ENCODE measurements around the gene FGF4. TPM values are rescaled to one million over a fixed set of nuclear protein-coding genes. Genes with fewer than 3 reads are reported as not detected.

The FGF4 gene
- total RNA-seq, 2 experiments from 2014 or later = not detected

DNA sequence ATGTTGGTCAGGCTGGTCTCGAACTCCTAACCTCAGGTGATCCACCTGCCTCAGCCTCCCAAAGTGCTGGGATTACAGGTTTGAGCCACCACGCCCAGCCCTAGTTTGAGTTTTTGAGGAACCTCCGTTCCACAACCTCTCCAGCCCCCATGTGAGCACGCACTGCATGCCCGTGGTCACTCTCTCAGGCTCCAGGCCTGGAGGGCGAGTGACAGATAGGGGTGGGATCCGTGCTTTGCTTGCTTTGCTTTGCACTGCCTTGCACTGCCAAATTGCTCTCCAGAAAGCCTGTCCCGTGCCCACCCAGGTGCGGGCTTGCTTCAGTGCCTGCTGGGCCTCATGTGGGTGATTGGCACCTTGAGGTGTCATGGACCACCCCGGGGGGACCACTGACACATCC, 29.9 kb downstream of the FGF4 start:
- no peak overlapping the region for H2AFZ ChIP-seq (ENCODE audit: low read length)
- no peak overlapping the region for H3K27ac ChIP-seq (ENCODE audit: low read depth, low read length, poor library complexity, severe bottlenecking)
- intact Hi-C loops (cut with micrococcal nuclease; ENCODE audit: unreplicated experiment) = no loop called here
- no peaks in the 10 kb centered on the region for H4K20me1 ChIP-seq (ENCODE audit: insufficient read depth, low read length)
- TF ChIP-seq, protein P1, sequence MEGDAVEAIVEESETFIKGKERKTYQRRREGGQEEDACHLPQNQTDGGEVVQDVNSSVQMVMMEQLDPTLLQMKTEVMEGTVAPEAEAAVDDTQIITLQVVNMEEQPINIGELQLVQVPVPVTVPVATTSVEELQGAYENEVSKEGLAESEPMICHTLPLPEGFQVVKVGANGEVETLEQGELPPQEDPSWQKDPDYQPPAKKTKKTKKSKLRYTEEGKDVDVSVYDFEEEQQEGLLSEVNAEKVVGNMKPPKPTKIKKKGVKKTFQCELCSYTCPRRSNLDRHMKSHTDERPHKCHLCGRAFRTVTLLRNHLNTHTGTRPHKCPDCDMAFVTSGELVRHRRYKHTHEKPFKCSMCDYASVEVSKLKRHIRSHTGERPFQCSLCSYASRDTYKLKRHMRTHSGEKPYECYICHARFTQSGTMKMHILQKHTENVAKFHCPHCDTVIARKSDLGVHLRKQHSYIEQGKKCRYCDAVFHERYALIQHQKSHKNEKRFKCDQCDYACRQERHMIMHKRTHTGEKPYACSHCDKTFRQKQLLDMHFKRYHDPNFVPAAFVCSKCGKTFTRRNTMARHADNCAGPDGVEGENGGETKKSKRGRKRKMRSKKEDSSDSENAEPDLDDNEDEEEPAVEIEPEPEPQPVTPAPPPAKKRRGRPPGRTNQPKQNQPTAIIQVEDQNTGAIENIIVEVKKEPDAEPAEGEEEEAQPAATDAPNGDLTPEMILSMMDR (conservative IDR thresholded peaks at IDR 0.05; ENCODE audit: low read length) = no peak
- TF ChIP-seq EZH2phosphoT487 (IDR thresholded peaks at IDR 0.05; ENCODE audit: borderline replicate concordance, low read depth, low read length) = no peak
- H3K9me2 ChIP-seq (ENCODE audit: insufficient read depth, low read length) = no peaks in the 10 kb centered on the region
- DNase-seq (ENCODE audit: low spot score) = no peak
- ChIA-PET POLR2A (no interaction called here), CTCF (ENCODE audit: unreplicated experiment) (no interaction called here)
- H3K4me2 ChIP-seq (ENCODE audit: low read length) = no peak overlapping the region
- no peaks in the 10 kb centered on the region for H3K79me2 ChIP-seq (ENCODE audit: insufficient read depth, low read depth, low read length)
- H3K9me3 ChIP-seq (ENCODE audit: low read length) = no peaks in the 10 kb centered on the region
- no TSS peak for BruUV-seq (replicated peaks)
- H3K36me3 ChIP-seq (ENCODE audit: insufficient read depth, low read length) = no peaks in the 10 kb centered on the region
- no peak overlapping the region for H3K4me3 ChIP-seq (ENCODE audit: low read depth, low read length, poor library complexity, severe bottlenecking)
- H3K4me1 ChIP-seq (ENCODE audit: insufficient read depth, low read length, poor library complexity, severe bottlenecking) = no peaks in the 10 kb centered on the region

DNA sequence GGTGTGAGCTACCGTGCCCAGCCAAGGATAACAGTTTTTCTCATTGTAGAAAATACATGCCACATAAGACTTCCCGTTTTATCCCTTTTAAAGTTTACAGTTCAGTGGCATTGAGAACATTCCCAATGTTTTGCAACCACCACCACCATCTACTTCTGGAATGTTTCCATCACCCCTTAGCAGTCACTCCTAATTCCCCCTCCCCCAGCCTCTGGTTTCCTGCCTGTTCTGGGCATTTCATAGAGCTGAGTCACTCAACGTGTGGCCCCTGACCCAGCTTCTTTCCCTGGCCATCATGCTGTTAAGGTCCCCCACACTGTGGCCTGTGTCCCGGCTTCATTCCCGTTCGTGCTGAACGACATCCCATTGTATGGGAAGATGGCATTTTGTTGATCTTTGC, 30.7 kb downstream of the FGF4 start:
- no peak for DNase-seq (ENCODE audit: low spot score)
- H2AFZ ChIP-seq (ENCODE audit: low read length) = no peak overlapping the region
- TF ChIP-seq EZH2phosphoT487 (IDR thresholded peaks at IDR 0.05; ENCODE audit: borderline replicate concordance, low read depth, low read length) = no peak
- TF ChIP-seq, protein P1 (conservative IDR thresholded peaks at IDR 0.05; ENCODE audit: low read length) = no peak
- H3K4me2 ChIP-seq (ENCODE audit: low read length) = no peak overlapping the region
- no peak overlapping the region for H3K4me3 ChIP-seq (ENCODE audit: low read depth, low read length, poor library complexity, severe bottlenecking)
- H3K9me3 ChIP-seq (ENCODE audit: low read length) = no peaks in the 10 kb centered on the region
- ChIA-PET CTCF (ENCODE audit: unreplicated experiment) (no interaction called here), POLR2A (no interaction called here)
- no peaks in the 10 kb centered on the region for H3K79me2 ChIP-seq (ENCODE audit: insufficient read depth, low read depth, low read length)
- no TSS peak for BruUV-seq (replicated peaks)
- no peaks in the 10 kb centered on the region for H3K9me2 ChIP-seq (ENCODE audit: insufficient read depth, low read length)
- H3K27ac ChIP-seq (ENCODE audit: low read depth, low read length, poor library complexity, severe bottlenecking) = no peak overlapping the region
- no peaks in the 10 kb centered on the region for H3K4me1 ChIP-seq (ENCODE audit: insufficient read depth, low read length, poor library complexity, severe bottlenecking)
- H4K20me1 ChIP-seq (ENCODE audit: insufficient read depth, low read length) = no peaks in the 10 kb centered on the region
- intact Hi-C loops (cut with micrococcal nuclease; ENCODE audit: unreplicated experiment) = no loop called here
- H3K36me3 ChIP-seq (ENCODE audit: insufficient read depth, low read length) = no peaks in the 10 kb centered on the region

DNA sequence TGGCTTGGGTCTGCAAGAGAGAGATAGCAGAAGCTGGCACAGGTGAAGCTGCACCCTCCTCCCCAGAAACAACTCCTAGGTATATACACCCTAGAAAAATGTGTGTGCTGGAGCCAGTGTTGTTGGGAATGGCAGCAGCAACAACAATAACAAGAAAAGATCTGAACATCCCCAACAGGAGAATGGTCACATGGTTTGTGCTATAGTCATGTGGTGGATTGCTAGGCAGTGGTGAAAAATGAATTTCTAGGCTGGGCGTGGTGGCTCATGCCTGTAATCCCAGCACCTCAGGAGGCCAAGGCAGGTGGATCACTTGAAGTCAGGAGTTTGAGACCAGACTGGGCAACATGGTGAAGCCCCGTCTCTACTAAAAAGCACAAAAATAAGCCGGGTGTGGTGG, 40.3 kb downstream of the FGF4 start:
- Histone ChIP-seq H3K27ac (ENCODE audit: low read depth, low read length, poor library complexity, severe bottlenecking) (no peak overlapping the region), H2AFZ (ENCODE audit: low read length) (no peak overlapping the region), H3K36me3 (ENCODE audit: insufficient read depth, low read length) (no peaks in the 10 kb centered on the region), H3K4me1 (ENCODE audit: insufficient read depth, low read length, poor library complexity, severe bottlenecking) (no peaks in the 10 kb centered on the region), H3K9me2 (ENCODE audit: insufficient read depth, low read length) (no peaks in the 10 kb centered on the region), H4K20me1 (ENCODE audit: insufficient read depth, low read length) (no peaks in the 10 kb centered on the region), H3K9me3 (ENCODE audit: low read length) (no peaks in the 10 kb centered on the region), H3K4me3 (ENCODE audit: low read depth, low read length, poor library complexity, severe bottlenecking) (no peak overlapping the region), H3K79me2 (ENCODE audit: insufficient read depth, low read depth, low read length) (no peaks in the 10 kb centered on the region), H3K4me2 (ENCODE audit: low read length) (no peak overlapping the region)
- no peak for DNase-seq (ENCODE audit: low spot score)
- ChIA-PET POLR2A (no interaction called here), CTCF (ENCODE audit: unreplicated experiment) (no interaction called here)
- no TSS peak for BruUV-seq (replicated peaks)
- intact Hi-C loops (cut with micrococcal nuclease; ENCODE audit: unreplicated experiment) = no loop called here
- TF ChIP-seq, protein P1 (conservative IDR thresholded peaks at IDR 0.05; ENCODE audit: low read length) = no peak
- TF ChIP-seq EZH2phosphoT487 (IDR thresholded peaks at IDR 0.05; ENCODE audit: borderline replicate concordance, low read depth, low read length) = no peak
